NB4 (cell line): ENCODE results near the gene GALR1.

ENCODE experiments used
- CTCF ChIP-seq: IDR thresholded peaks from one replicate; pipeline ENCODE4 v1.5.1; 2012; ENCODE audit warnings: low read depth, low read length
- MYC ChIP-seq: IDR thresholded peaks from 2 replicates; pipeline ENCODE4 v1.6.1; 2011; ENCODE audit warnings: low read depth, low read length
- POLR2A ChIP-seq: IDR thresholded peaks from 2 replicates; pipeline ENCODE4 v1.6.1; 2011; ENCODE audit warnings: mild to moderate bottlenecking; ENCODE audit not compliant: insufficient read length; ENCODE audit errors: extremely low read depth
- TF ChIP-seq, protein P1 (sequence below): IDR thresholded peaks from 2 replicates; pipeline ENCODE4 v1.6.1; 2011; ENCODE audit warnings: low read depth, low read length

DNA sequence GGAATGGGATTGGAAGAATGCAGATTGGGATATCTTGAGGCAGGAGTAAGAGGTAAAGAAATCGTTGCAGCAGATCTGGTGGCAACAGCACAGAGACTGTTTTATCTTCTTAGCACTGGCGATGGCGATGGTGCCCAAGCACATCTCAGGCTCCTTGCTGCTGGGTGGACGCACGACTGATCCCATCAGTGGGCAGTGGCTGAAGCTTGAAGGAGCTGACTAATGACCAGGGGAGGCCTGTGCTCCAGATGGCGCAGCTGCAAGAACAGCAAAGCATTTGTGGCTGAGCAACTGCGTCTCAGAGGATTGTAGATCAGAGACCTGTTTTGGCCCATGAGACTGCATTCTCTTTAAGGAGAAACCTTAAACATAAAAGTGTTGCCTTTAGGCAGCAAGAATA, 54.6 kb downstream of the GALR1 start:
- TF ChIP-seq CTCF (no peak), POLR2A (no peak), MYC (no peak)
- TF ChIP-seq, protein P1, sequence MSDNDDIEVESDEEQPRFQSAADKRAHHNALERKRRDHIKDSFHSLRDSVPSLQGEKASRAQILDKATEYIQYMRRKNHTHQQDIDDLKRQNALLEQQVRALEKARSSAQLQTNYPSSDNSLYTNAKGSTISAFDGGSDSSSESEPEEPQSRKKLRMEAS, result no peak
